Measurements from ENCODE around the gene RBBP8NL. TPM values are rescaled to one million over a fixed set of nuclear protein-coding genes. Genes with fewer than 3 reads are reported as not detected.

The RBBP8NL gene
- total and polyA plus RNA-seq, 2 of the 8 experiments (the other 6 are each of a cell fraction or from before 2014, with no cell fraction given): 0.43 to 0.48 TPM

DNA sequence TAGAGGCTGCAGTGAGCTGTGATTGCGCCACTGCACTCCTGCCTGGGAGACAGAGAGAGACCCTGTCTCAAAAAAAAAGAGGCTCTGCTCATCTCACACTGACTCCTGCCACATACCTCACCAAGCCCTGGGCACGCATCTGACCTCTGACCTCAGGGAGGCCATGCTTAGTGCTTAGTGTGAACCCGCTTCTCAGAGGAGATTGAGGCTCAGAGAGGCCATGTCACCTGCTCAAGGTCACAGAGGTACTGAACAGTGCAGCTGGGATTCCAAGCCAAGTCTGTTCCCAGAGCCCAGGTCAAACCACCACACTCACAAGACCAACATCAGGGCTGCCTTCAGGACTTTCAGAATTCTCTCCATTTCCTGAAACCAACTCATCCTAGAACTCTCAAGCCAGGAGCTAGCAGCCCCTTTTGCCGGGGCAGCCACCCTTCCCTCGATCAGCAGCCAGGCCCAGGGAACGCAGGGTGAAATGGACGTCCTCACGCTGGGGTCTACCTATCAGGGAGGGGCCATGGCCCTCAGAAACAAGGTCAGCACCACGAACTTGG is 23.1 kb downstream of the RBBP8NL start:
- H3K4me1 ChIP-seq (replicated peaks in 1 of 4; ENCODE audit: control insufficient read depth in 3 of 4, insufficient read depth in 4 of 4, low read length in 3 of 4): peaks cover 0 to 23% (median 11%) of the 10 kb centered on the region in 4 experiments; a peak in 6 of 7 replicates
- H3K79me2 ChIP-seq (ENCODE audit: control insufficient read depth in 1 of 2, insufficient read depth in 2 of 2, low read length in 2 of 2): no peaks in the 10 kb centered on the region; a peak in 1 of 4 replicates
- H4K8ac ChIP-seq (ENCODE audit: extremely low read depth, insufficient read depth, low read length): peak overlapping the region; percentile 71
- no peak overlapping the region for H3K14ac ChIP-seq (ENCODE audit: insufficient read length)
- H3K27me3 ChIP-seq (replicated peaks in 1 of 4; ENCODE audit: control insufficient read depth in 3 of 4, extremely low read depth in 1 of 4, insufficient read depth in 3 of 4, low read length in 3 of 4): peaks cover 0 to 6% (median 1%) of the 10 kb centered on the region in 4 experiments; a peak in 2 of 7 replicates
- no peak overlapping the region for H2BK15ac ChIP-seq (ENCODE audit: low read length)
- H2AFZ ChIP-seq (ENCODE audit: low read length): no peak overlapping the region
- no peaks in the 10 kb centered on the region; the same call in 1 of the 2 replicates for H3K23me2 ChIP-seq (ENCODE audit: low read depth, low read length)
- H2BK20ac ChIP-seq (ENCODE audit: low read length): no peak overlapping the region
- 91% methylated on average over 9 of the region's 9 CpGs; no CpG with 5 or more reads in 1 of the 2 experiments for WGBS, 2 experiments (ENCODE audit: extremely low coverage in 1 of 2, insufficient coverage in 1 of 2, insufficient read length in 1 of 2, insufficient replicate concordance in 2 of 2, low coverage in 1 of 2, low lambda C conversion rate in 2 of 2, missing lambda C conversion rate in 1 of 2)
- no peak for DNase-seq (ENCODE audit: low read depth in 1 of 2, low spot score in 2 of 2)
- no peak overlapping the region for H3K4ac ChIP-seq (replicated peaks; ENCODE audit: insufficient read length, low read depth, low read length)
- H4K5ac ChIP-seq (ENCODE audit: insufficient read length, low read depth, low read length): no peak overlapping the region
- ChIA-PET CTCF (ENCODE audit: partially characterized antibody) (interaction anchor here (1.0 to 7.6 kb wide), 9 partner anchors 10 to 120 kb away, joined by 3 to 103 read pairs (median 3); partner anchors contain the start of gene RPS21), POLR2A (ENCODE audit: partially characterized antibody) (interaction anchor here (7.7 kb wide), 1 partner anchor 13 kb away, joined by 105 read pairs; the partner anchor contains the start of gene RPS21)
- no peak overlapping the region for H2AK5ac ChIP-seq (ENCODE audit: low read depth, low read length)
- no peaks in the 10 kb centered on the region for H3K9me3 ChIP-seq (ENCODE audit: insufficient read depth in 2 of 2, low read depth in 1 of 2, low read length in 1 of 2)
- H3K56ac ChIP-seq (replicated peaks; ENCODE audit: insufficient read length, low read depth, low read length): no peak overlapping the region
- no peaks in the 10 kb centered on the region; the same call in 1 of the 2 replicates for H3K79me1 ChIP-seq (ENCODE audit: low read depth, low read length)
- H2BK12ac ChIP-seq (ENCODE audit: low read depth, low read length): no peak overlapping the region
- TF ChIP-seq SP4 (IDR thresholded peaks at IDR 0.05; ENCODE audit: low read length) (no peak), SP2 (IDR thresholded peaks at IDR 0.05; ENCODE audit: low read length) (no peak), EP300 (IDR thresholded peaks at IDR 0.05; ENCODE audit: borderline replicate concordance in 1 of 2, low read depth in 2 of 2, low read length in 2 of 2) (no peak), KDM4A (IDR thresholded peaks at IDR 0.05; ENCODE audit: low read depth, low read length, severe bottlenecking) (no peak), CEBPB (IDR thresholded peaks at IDR 0.05; ENCODE audit: low read depth, low read length) (no peak), CBX5 (IDR thresholded peaks at IDR 0.05; ENCODE audit: low read depth, low read length) (no peak), EZH2 (IDR thresholded peaks at IDR 0.05; ENCODE audit: low read depth, low read length, severe bottlenecking) (no peak), FOSL1 (IDR thresholded peaks at IDR 0.05; ENCODE audit: insufficient read depth, low read depth, low read length) (no peak)
- TF ChIP-seq, protein P1, sequence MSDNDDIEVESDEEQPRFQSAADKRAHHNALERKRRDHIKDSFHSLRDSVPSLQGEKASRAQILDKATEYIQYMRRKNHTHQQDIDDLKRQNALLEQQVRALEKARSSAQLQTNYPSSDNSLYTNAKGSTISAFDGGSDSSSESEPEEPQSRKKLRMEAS (IDR thresholded peaks at IDR 0.05): no peak
- H3K27ac ChIP-seq (ENCODE audit: low read depth, low read length): no peak overlapping the region
- H2BK5ac ChIP-seq (ENCODE audit: low read depth, low read length): 0 out of 2 replicates have a peak overlapping the region, but pooled peaks have one; percentile 13
- H3K9ac ChIP-seq (replicated peaks in 1 of 4; ENCODE audit: extremely low read depth in 1 of 4, low read depth in 3 of 4, low read length in 3 of 4): no peak overlapping the region
- no peak overlapping the region for H3K4me2 ChIP-seq (ENCODE audit: insufficient read depth in 1 of 2, low read depth in 2 of 2, low read length in 2 of 2)
- no peak overlapping the region for H3K4me3 ChIP-seq (ENCODE audit: extremely low read depth in 1 of 4, insufficient read depth in 2 of 4, low read depth in 3 of 4, low read length in 4 of 4)
- no peak overlapping the region for H2BK120ac ChIP-seq (replicated peaks; ENCODE audit: low read depth, low read length)
- no peak overlapping the region for H4K91ac ChIP-seq (replicated peaks; ENCODE audit: insufficient read length, low read length)
- H3K36me3 ChIP-seq (ENCODE audit: control insufficient read depth in 2 of 4, insufficient read depth in 4 of 4, low read length in 3 of 4): no peaks in the 10 kb centered on the region
- H3K23ac ChIP-seq (ENCODE audit: insufficient read length): no peak overlapping the region
- H4K20me1 ChIP-seq (replicated peaks in 1 of 2; ENCODE audit: control insufficient read depth in 1 of 2, insufficient read depth in 2 of 2, low read length in 2 of 2): peaks cover 0 to 22% of the 10 kb centered on the region in 2 experiments
- H3K18ac ChIP-seq (ENCODE audit: extremely low read depth, low read length): no peak overlapping the region
- FAIRE-seq: no peak

All from H1 (cell line).